HL-60 (cell line): ENCODE measurements around the gene EVPL.

Experiments used
- GABPA ChIP-seq: IDR thresholded peaks from 2 replicates; pipeline ENCODE4 v1.6.1; 2012; ENCODE audit warnings: low read depth
- POLR2AphosphoS5 ChIP-seq: IDR thresholded peaks from 2 replicates; pipeline ENCODE4 v1.6.1; 2012; ENCODE audit warnings: low read depth
- SPI1 ChIP-seq: IDR thresholded peaks from 2 replicates; pipeline ENCODE4 v1.6.1; 2012; ENCODE audit warnings: low read depth, mild to moderate bottlenecking, borderline replicate concordance
- TF ChIP-seq, protein P1 (sequence below): IDR thresholded peaks from one replicate; pipeline ENCODE4 v1.5.1; 2011; ENCODE audit warnings: low read length, control low read depth, inconsistent platforms; ENCODE audit not compliant: insufficient read depth
- TF ChIP-seq, protein P2 (sequence below): IDR thresholded peaks from 2 replicates; pipeline ENCODE4 v1.6.1; 2012; ENCODE audit warnings: low read depth; ENCODE audit not compliant: insufficient replicate concordance

- TF ChIP-seq POLR2AphosphoS5, result no peak
- TF ChIP-seq, protein P1, sequence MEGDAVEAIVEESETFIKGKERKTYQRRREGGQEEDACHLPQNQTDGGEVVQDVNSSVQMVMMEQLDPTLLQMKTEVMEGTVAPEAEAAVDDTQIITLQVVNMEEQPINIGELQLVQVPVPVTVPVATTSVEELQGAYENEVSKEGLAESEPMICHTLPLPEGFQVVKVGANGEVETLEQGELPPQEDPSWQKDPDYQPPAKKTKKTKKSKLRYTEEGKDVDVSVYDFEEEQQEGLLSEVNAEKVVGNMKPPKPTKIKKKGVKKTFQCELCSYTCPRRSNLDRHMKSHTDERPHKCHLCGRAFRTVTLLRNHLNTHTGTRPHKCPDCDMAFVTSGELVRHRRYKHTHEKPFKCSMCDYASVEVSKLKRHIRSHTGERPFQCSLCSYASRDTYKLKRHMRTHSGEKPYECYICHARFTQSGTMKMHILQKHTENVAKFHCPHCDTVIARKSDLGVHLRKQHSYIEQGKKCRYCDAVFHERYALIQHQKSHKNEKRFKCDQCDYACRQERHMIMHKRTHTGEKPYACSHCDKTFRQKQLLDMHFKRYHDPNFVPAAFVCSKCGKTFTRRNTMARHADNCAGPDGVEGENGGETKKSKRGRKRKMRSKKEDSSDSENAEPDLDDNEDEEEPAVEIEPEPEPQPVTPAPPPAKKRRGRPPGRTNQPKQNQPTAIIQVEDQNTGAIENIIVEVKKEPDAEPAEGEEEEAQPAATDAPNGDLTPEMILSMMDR, result no peak
- no peak for TF ChIP-seq GABPA
- TF ChIP-seq, protein P2, sequence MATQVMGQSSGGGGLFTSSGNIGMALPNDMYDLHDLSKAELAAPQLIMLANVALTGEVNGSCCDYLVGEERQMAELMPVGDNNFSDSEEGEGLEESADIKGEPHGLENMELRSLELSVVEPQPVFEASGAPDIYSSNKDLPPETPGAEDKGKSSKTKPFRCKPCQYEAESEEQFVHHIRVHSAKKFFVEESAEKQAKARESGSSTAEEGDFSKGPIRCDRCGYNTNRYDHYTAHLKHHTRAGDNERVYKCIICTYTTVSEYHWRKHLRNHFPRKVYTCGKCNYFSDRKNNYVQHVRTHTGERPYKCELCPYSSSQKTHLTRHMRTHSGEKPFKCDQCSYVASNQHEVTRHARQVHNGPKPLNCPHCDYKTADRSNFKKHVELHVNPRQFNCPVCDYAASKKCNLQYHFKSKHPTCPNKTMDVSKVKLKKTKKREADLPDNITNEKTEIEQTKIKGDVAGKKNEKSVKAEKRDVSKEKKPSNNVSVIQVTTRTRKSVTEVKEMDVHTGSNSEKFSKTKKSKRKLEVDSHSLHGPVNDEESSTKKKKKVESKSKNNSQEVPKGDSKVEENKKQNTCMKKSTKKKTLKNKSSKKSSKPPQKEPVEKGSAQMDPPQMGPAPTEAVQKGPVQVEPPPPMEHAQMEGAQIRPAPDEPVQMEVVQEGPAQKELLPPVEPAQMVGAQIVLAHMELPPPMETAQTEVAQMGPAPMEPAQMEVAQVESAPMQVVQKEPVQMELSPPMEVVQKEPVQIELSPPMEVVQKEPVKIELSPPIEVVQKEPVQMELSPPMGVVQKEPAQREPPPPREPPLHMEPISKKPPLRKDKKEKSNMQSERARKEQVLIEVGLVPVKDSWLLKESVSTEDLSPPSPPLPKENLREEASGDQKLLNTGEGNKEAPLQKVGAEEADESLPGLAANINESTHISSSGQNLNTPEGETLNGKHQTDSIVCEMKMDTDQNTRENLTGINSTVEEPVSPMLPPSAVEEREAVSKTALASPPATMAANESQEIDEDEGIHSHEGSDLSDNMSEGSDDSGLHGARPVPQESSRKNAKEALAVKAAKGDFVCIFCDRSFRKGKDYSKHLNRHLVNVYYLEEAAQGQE, result no peak
- TF ChIP-seq SPI1, result no peak
These were observed 50.8 kb downstream of the EVPL start for GRCh38 chr17:75976175-75976848.
